Mucosa of descending colon (tissue), 3 donors: ENCODE measurements around the gene CCS. TPM values are rescaled to one million over a fixed set of nuclear protein-coding genes. Genes with fewer than 3 reads are reported as not detected.

Experiments used
- ATAC-seq: fragments of 200-7000 bp; cut with Tn5 transposase; one replicate; pipeline ENCODE4 v1.9.1; 2020; ENCODE audit warnings: mild to moderate bottlenecking, moderate library complexity
- DNase-seq, 3 donors: peaks; one replicate each; pipeline ENCODE4 v3.0.0-alpha.2; 2020
- H3K36me3 ChIP-seq: fragments of 200-600 bp; one replicate; pipeline ENCODE4 v1.8.0; 2021; ENCODE audit warnings: low read depth, mild to moderate bottlenecking
- H3K4me1 ChIP-seq: fragments of 200-600 bp; one replicate; pipeline ENCODE4 v1.8.0; 2021; ENCODE audit warnings: low read depth, mild to moderate bottlenecking
- H3K4me3 ChIP-seq: fragments of 200-600 bp; one replicate; pipeline ENCODE4 v1.8.0; 2021; ENCODE audit warnings: mild to moderate bottlenecking
- H3K9me3 ChIP-seq: fragments of 200-600 bp; one replicate; pipeline ENCODE4 v1.8.0; 2021; ENCODE audit warnings: mild to moderate bottlenecking
- CTCF ChIP-seq: fragments of 200-600 bp; IDR thresholded peaks from one replicate; pipeline ENCODE4 v1.8.0; 2022; ENCODE audit warnings: antibody characterized with exemption, mild to moderate bottlenecking
- intact Hi-C, 2 donors: fragments of 100-400 bp; cut with DNase I in 1 of 2; cut with micrococcal nuclease in 1 of 2; formaldehyde crosslinking; loops; one replicate each; pipeline versions ENCODE4 v1.11.0 to v1.11.1; 2022; cut with DNase I, micrococcal nuclease
- total RNA-seq, 3 donors: library from RNA; stranded (reverse); fragmentation: NEBNext Ultra II Directional in 2 of 3; extraction: Animal tissue kit (Norgen Biotek cat#: 25700) in 2 of 3; gene quantifications; one replicate each; pipeline versions ENCODE4 v1.2.1 to v1.2.4, GENCODE V29; 2021 to 2023
- donor health status: DM: no; HTN: no; CAD: no; lungs with moderate emphysema.
- donor health status: DM: no; HTN: no; CAD: no.
- donor health status: DM: no; HTN: yes; CAD: no.

The CCS gene
- total RNA-seq, 3 donors from 2014 or later = 34.9 to 50.7 (median 42.2) TPM

- no peak for TF ChIP-seq CTCF
- Histone ChIP-seq H3K4me3 (peak overlapping the region; percentile 79), H3K9me3 (no peaks in the 10 kb centered on the region), H3K4me1 (peaks cover 37% of the 10 kb centered on the region), H3K36me3 (no peaks in the 10 kb centered on the region)
- intact Hi-C loops = no loop called here
- ATAC-seq = peak; percentile 69
- no peak for DNase-seq
These were observed 24.3 kb downstream of the CCS start for GRCh38 chr11:66617155-66617834.

GRCh38 chr11:66619080-66619554 lies 26.1 kb downstream of the CCS start:
- ATAC-seq = no peak

GRCh38 chr11:66624450-66624849 lies 31.5 kb downstream of the CCS start:
- DNase-seq = no peak
- ATAC-seq = no peak
- intact Hi-C loops = no loop called here
- peaks cover 25% of the 10 kb centered on the region for H3K36me3 ChIP-seq
- no peak overlapping the region for H3K4me3 ChIP-seq
- H3K4me1 ChIP-seq = peaks cover 35% of the 10 kb centered on the region
- TF ChIP-seq CTCF = no peak
- H3K9me3 ChIP-seq = no peaks in the 10 kb centered on the region

More at GRCh38 chr11:66619080-66619554, 26.1 kb downstream of the CCS start:
- intact Hi-C loops = no loop called here
- no peak for DNase-seq
- no peak for TF ChIP-seq CTCF
- Histone ChIP-seq H3K9me3 (no peaks in the 10 kb centered on the region), H3K36me3 (no peaks in the 10 kb centered on the region), H3K4me3 (no peak overlapping the region), H3K4me1 (peaks cover 49% of the 10 kb centered on the region)

- peaks cover 31% of the 10 kb centered on the region for H3K4me1 ChIP-seq
- peaks cover 25% of the 10 kb centered on the region for H3K36me3 ChIP-seq
- intact Hi-C loops = no loop called here
- no peak overlapping the region for H3K4me3 ChIP-seq
- no peaks in the 10 kb centered on the region for H3K9me3 ChIP-seq
- no peak for TF ChIP-seq CTCF
- DNase-seq (no peak), ATAC-seq (no peak)
These were observed 32.2 kb downstream of the CCS start for GRCh38 chr11:66625041-66625751.

GRCh38 chr11:66625752-66626149 lies 32.8 kb downstream of the CCS start:
- no peak for TF ChIP-seq CTCF
- intact Hi-C loops = no loop called here
- ATAC-seq = no peak
- Histone ChIP-seq H3K36me3 (peaks cover 25% of the 10 kb centered on the region), H3K9me3 (no peaks in the 10 kb centered on the region), H3K4me3 (no peak overlapping the region), H3K4me1 (peaks cover 26% of the 10 kb centered on the region)
- DNase-seq = no peak
